H1 (cell line): ENCODE data around the gene EYA2. TPM values are rescaled to one million over a fixed set of nuclear protein-coding genes. Genes with fewer than 3 reads are reported as not detected.

Experiments used
- CTCF ChIA-PET: fragments of 300-600 bp; sonication (Branson Sonifier 250); formaldehyde crosslinking; loops from one replicate; lab custom pipeline; 2021; ENCODE audit not compliant: partially characterized antibody; lab: Charles Lee
- POLR2A ChIA-PET: fragments of 300-600 bp; sonication (Branson Sonifier 250); formaldehyde crosslinking; loops from one replicate; lab custom pipeline; 2021; ENCODE audit warnings: inconsistent platforms; ENCODE audit not compliant: partially characterized antibody; lab: Charles Lee
- DNase-seq, 2 experiments: peaks; one replicate each; pipeline versions ENCODE4 v3.0.0 to v3.0.0-alpha.2; 2010 to 2022; ENCODE audit warnings: low spot score in 2 of 2, low read depth in 1 of 2, mixed read lengths in 1 of 2
- FAIRE-seq: peaks from 2 replicates; lab custom pipeline; 2011; peaks lifted over from hg19 to GRCh38; lab: Jason Lieb, UNC
- H2AFZ ChIP-seq: 2 replicates; pipeline ENCODE4 v1.8.1; 2012; ENCODE audit warnings: low read length, inconsistent platforms
- H2AK5ac ChIP-seq: 2 replicates; pipeline ENCODE4 v1.6.1; 2013; ENCODE audit warnings: low read depth, low read length
- H2BK120ac ChIP-seq: replicated peaks from 2 replicates; pipeline ENCODE3; 2013; ENCODE audit warnings: low read depth, low read length, inconsistent platforms
- H2BK12ac ChIP-seq: 2 replicates; pipeline ENCODE4 v1.6.1; 2013; ENCODE audit warnings: low read depth, low read length
- H2BK15ac ChIP-seq: 2 replicates; pipeline ENCODE4 v1.6.1; 2013; ENCODE audit warnings: low read length
- H2BK20ac ChIP-seq: 2 replicates; pipeline ENCODE4 v1.6.1; 2013; ENCODE audit warnings: low read length
- H2BK5ac ChIP-seq: 2 replicates; pipeline ENCODE4 v1.6.1; 2013; ENCODE audit warnings: low read depth, low read length
- H3K14ac ChIP-seq: 2 replicates; pipeline ENCODE4 v1.6.1; 2013; ENCODE audit warnings: inconsistent platforms; ENCODE audit not compliant: insufficient read length
- H3K18ac ChIP-seq: 2 replicates; pipeline ENCODE4 v1.6.1; 2013; ENCODE audit warnings: low read length; ENCODE audit errors: extremely low read depth
- H3K23ac ChIP-seq: 2 replicates; pipeline ENCODE4 v1.6.1; 2013; ENCODE audit warnings: inconsistent platforms; ENCODE audit not compliant: insufficient read length
- H3K23me2 ChIP-seq: 2 replicates; pipeline ENCODE4 v1.6.1; 2013; ENCODE audit warnings: low read depth, low read length
- H3K27ac ChIP-seq: 2 replicates; pipeline ENCODE4 v1.6.1; 2011; ENCODE audit warnings: low read depth, low read length, inconsistent platforms
- H3K27me3 ChIP-seq, 4 experiments: replicated peaks in 1 of 4; 1 replicate in 1 of 4; 2 replicates in 3 of 4; pipeline versions ENCODE4 v1.6.1 to v1.8.1; 2011 to 2013; ENCODE audit warnings: low read length in 3 of 4, mild to moderate bottlenecking in 3 of 4, inconsistent platforms in 2 of 4, mixed read lengths in 2 of 4, moderate library complexity in 1 of 4; ENCODE audit not compliant: control insufficient read depth in 3 of 4, insufficient read depth in 3 of 4; ENCODE audit errors: extremely low read depth in 1 of 4
- H3K36me3 ChIP-seq, 4 experiments: 2 replicates each; pipeline versions ENCODE4 v1.6.1 to v1.8.1; 2011 to 2013; ENCODE audit warnings: mild to moderate bottlenecking in 4 of 4, low read length in 3 of 4, moderate library complexity in 2 of 4, control low read depth in 1 of 4, inconsistent platforms in 1 of 4; ENCODE audit not compliant: insufficient read depth in 4 of 4, control insufficient read depth in 2 of 4
- H3K4ac ChIP-seq: replicated peaks from 2 replicates; pipeline ENCODE3; 2013; ENCODE audit warnings: low read length, low read depth, mixed read lengths, inconsistent platforms; ENCODE audit not compliant: insufficient read length
- H3K4me1 ChIP-seq, 4 experiments: replicated peaks in 1 of 4; 1 replicate in 1 of 4; 2 replicates in 3 of 4; pipeline versions ENCODE4 v1.6.1 to v1.8.1; 2011 to 2013; ENCODE audit warnings: low read length in 3 of 4, inconsistent platforms in 2 of 4, mixed read lengths in 1 of 4; ENCODE audit not compliant: insufficient read depth in 4 of 4, control insufficient read depth in 3 of 4
- H3K4me2 ChIP-seq, 2 experiments: 2 replicates each; pipeline versions ENCODE4 v1.6.1 to v1.8.1; 2011 to 2013; ENCODE audit warnings: low read depth in 2 of 2, low read length in 2 of 2, control low read depth in 1 of 2, inconsistent platforms in 1 of 2, mild to moderate bottlenecking in 1 of 2; ENCODE audit not compliant: insufficient read depth in 1 of 2
- H3K4me3 ChIP-seq, 4 experiments: fragments of 200-600, 300-600 bp in 1 of 4; sonication (generic), shearing (Covaris generic), sonication (Bioruptor Twin) in 1 of 4; 2 replicates each; pipeline versions ENCODE4 v1.5.1 to v1.8.1; 2011 to 2016; ENCODE audit warnings: low read length in 4 of 4, low read depth in 3 of 4, control low read depth in 2 of 4, inconsistent platforms in 2 of 4, mild to moderate bottlenecking in 2 of 4, mixed read lengths in 1 of 4, moderate library complexity in 1 of 4; ENCODE audit not compliant: insufficient read depth in 2 of 4; ENCODE audit errors: extremely low read depth in 1 of 4
- H3K56ac ChIP-seq: replicated peaks from 2 replicates; pipeline ENCODE3; 2013; ENCODE audit warnings: low read depth, mild to moderate bottlenecking, mixed read lengths, low read length, inconsistent platforms; ENCODE audit not compliant: insufficient read length
- H3K79me1 ChIP-seq: 2 replicates; pipeline ENCODE4 v1.6.1; 2013; ENCODE audit warnings: low read depth, low read length, control low read depth
- H3K79me2 ChIP-seq, 2 experiments: 2 replicates each; pipeline versions ENCODE4 v1.6.1 to v1.8.1; 2012 to 2013; ENCODE audit warnings: low read length in 2 of 2, mild to moderate bottlenecking in 2 of 2, inconsistent platforms in 1 of 2; ENCODE audit not compliant: insufficient read depth in 2 of 2, control insufficient read depth in 1 of 2
- H3K9ac ChIP-seq, 4 experiments: replicated peaks in 1 of 4; 1 replicate in 1 of 4; 2 replicates in 3 of 4; pipeline versions ENCODE4 v1.6.1 to v1.8.1; 2011 to 2013; ENCODE audit warnings: low read depth in 3 of 4, low read length in 3 of 4, control low read depth in 2 of 4, mild to moderate bottlenecking in 2 of 4, moderate library complexity in 2 of 4, inconsistent platforms in 1 of 4; ENCODE audit errors: extremely low read depth in 1 of 4
- H3K9me3 ChIP-seq, 2 experiments: 2 replicates each; pipeline versions ENCODE4 v1.6.1 to v1.8.1; 2012 to 2013; ENCODE audit warnings: mild to moderate bottlenecking in 2 of 2, moderate library complexity in 2 of 2, control low read depth in 1 of 2, inconsistent platforms in 1 of 2, low read depth in 1 of 2, low read length in 1 of 2, mixed read lengths in 1 of 2; ENCODE audit not compliant: insufficient read depth in 2 of 2
- H4K20me1 ChIP-seq, 2 experiments: replicated peaks in 1 of 2; 2 replicates each; pipeline versions ENCODE3 to v1.8.1; 2011 to 2013; ENCODE audit warnings: inconsistent platforms in 2 of 2, low read length in 2 of 2, mild to moderate bottlenecking in 1 of 2; ENCODE audit not compliant: insufficient read depth in 2 of 2, control insufficient read depth in 1 of 2
- H4K5ac ChIP-seq: 2 replicates; pipeline ENCODE4 v1.6.1; 2013; ENCODE audit warnings: low read length, low read depth, mixed read lengths, inconsistent platforms; ENCODE audit not compliant: insufficient read length
- H4K8ac ChIP-seq: 2 replicates; pipeline ENCODE4 v1.8.0; 2013; ENCODE audit warnings: mild to moderate bottlenecking, moderate library complexity, low read length, inconsistent platforms; ENCODE audit not compliant: insufficient read depth; ENCODE audit errors: extremely low read depth
- H4K91ac ChIP-seq: replicated peaks from 2 replicates; pipeline ENCODE3; 2013; ENCODE audit warnings: low read length, mixed read lengths, inconsistent platforms; ENCODE audit not compliant: insufficient read length
- ASH2L ChIP-seq: fragments of 200-600, 300-600 bp; sonication (generic); IDR thresholded peaks from one replicate; pipeline ENCODE4 v1.7.1; 2017; ENCODE audit warnings: low read length
- GABPA ChIP-seq: IDR thresholded peaks from 2 replicates; pipeline ENCODE4 v1.6.1; 2011; ENCODE audit warnings: mild to moderate bottlenecking, low read length, moderate library complexity, borderline replicate concordance; ENCODE audit not compliant: insufficient read depth
- KDM5A ChIP-seq: fragments of 200-600 bp; IDR thresholded peaks from 2 replicates; pipeline ENCODE4 v1.7.1; 2012; ENCODE audit warnings: mild to moderate bottlenecking, low read length, inconsistent platforms, mixed read lengths
- NRF1 ChIP-seq: IDR thresholded peaks from 2 replicates; pipeline ENCODE4 v1.6.1; 2011; ENCODE audit warnings: mild to moderate bottlenecking, low read depth, low read length, improper control_type of control experiment
- RNF2 ChIP-seq: fragments of 200-900, 300-1000 bp; sonication (generic); IDR thresholded peaks from 2 replicates; pipeline ENCODE4 v1.7.1; 2016; ENCODE audit warnings: borderline replicate concordance, low read depth, mild to moderate bottlenecking, antibody characterized with exemption, low read length; ENCODE audit not compliant: poor library complexity, severe bottlenecking; ENCODE audit errors: missing control alignments
- SAP30 ChIP-seq: fragments of 300-600 bp; sonication (generic); IDR thresholded peaks from 2 replicates; pipeline ENCODE4 v1.7.1; 2012; ENCODE audit warnings: low read length, moderate library complexity, mild to moderate bottlenecking, inconsistent platforms; ENCODE audit not compliant: insufficient read depth, insufficient replicate concordance
- SP4 ChIP-seq: IDR thresholded peaks from 2 replicates; pipeline ENCODE4 v1.6.1; 2012; ENCODE audit warnings: low read length, inconsistent platforms
- WGBS, 2 experiments: shearing (Covaris generic) in 1 of 2; methylation state at CpG; one replicate each; pipeline versions ENCODE4 v1.1.6 to v1.1.7; 2013 to 2015; ENCODE audit warnings: low lambda C conversion rate in 2 of 2, mixed read lengths in 2 of 2, inconsistent platforms in 1 of 2, low coverage in 1 of 2, missing lambda C conversion rate in 1 of 2; ENCODE audit not compliant: insufficient replicate concordance in 2 of 2, insufficient coverage in 1 of 2, insufficient read length in 1 of 2; ENCODE audit errors: extremely low coverage in 1 of 2, missing lambda C conversion rate in 1 of 2; 5-methylcytosine and 5-hydroxymethylcytosine counted together
- polyA plus RNA-seq, 7 experiments: library from polyadenylated mRNA; depleted of rRNA in 3 of 7; stranded (reverse) in 5 of 7; unstranded in 2 of 7; fragments of >200 nt in 5 of 7; fragments of 200-250 nt in 2 of 7; gene quantifications; 1 replicate in 5 of 7; 2 replicates in 1 of 7; 4 replicates in 1 of 7; pipeline versions ENCODE4 v1.2.1 to v1.2.3, GENCODE V29; 2011 to 2013; ENCODE audit warnings: missing spikeins in 2 of 7, mixed read lengths in 2 of 7
- total RNA-seq: library from RNA; stranded (reverse); fragmentation: NEBNext Ultra II Directional; extraction: Animal tissue kit (Norgen Biotek cat#: 25700); gene quantifications from 2 replicates; pipeline ENCODE4 v1.2.1, GENCODE V29; 2021

Gene EYA2
- total and polyA plus RNA-seq, 2 of the 8 experiments (the other 6 are each of a cell fraction or from before 2014, with no cell fraction given) = 1.6 to 1.7 TPM

DNA sequence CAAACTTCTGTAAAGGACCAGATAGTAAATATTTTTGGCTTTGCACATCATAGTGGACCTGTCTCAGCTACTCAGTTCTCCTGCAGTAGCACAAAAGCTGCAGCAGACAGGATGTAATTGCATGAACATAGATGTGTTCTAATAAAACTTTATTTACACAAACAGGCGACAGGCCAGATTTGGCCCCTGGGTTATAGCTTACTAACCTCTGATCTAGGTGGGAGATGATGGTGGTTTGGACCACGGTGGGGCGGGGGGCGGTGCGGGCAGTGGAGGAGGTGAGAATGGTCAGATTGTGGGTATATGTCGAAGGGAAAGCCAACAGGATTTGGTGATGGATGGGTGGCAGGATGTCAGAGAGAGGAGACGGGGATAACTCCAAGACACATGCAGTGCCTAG is 265.6 kb downstream of the EYA2 start:
- no peak overlapping the region for H3K18ac ChIP-seq
- H2BK20ac ChIP-seq = no peak overlapping the region
- no peak overlapping the region for H3K14ac ChIP-seq
- WGBS, 2 experiments = 86% methylated on average over 7 of the region's 7 CpGs; no CpG with 5 or more reads in 1 of the 2 experiments
- no peak overlapping the region for H2BK120ac ChIP-seq
- no peak for DNase-seq
- no peaks in the 10 kb centered on the region for H3K23me2 ChIP-seq
- H3K9ac ChIP-seq = no peak overlapping the region
- H2AFZ ChIP-seq = no peak overlapping the region
- no peaks in the 10 kb centered on the region for H3K9me3 ChIP-seq
- H2BK12ac ChIP-seq = no peak overlapping the region
- H4K8ac ChIP-seq = no peak overlapping the region
- H3K36me3 ChIP-seq = no peaks in the 10 kb centered on the region
- H3K27me3 ChIP-seq = no peaks in the 10 kb centered on the region
- no peak for FAIRE-seq
- no peak overlapping the region for H4K5ac ChIP-seq
- no peaks in the 10 kb centered on the region for H4K20me1 ChIP-seq
- H3K4me3 ChIP-seq = no peak overlapping the region
- H4K91ac ChIP-seq = no peak overlapping the region
- no peak overlapping the region for H3K23ac ChIP-seq
- H2BK15ac ChIP-seq = no peak overlapping the region
- H3K4ac ChIP-seq = no peak overlapping the region
- ChIA-PET POLR2A (no interaction called here), CTCF (interaction anchor here (0.6 to 1.4 kb wide), 2 partner anchors 189 to 403 kb away, joined by 3 to 4 read pairs; no protein-coding TSS in a partner anchor)
- no peak overlapping the region for H2AK5ac ChIP-seq
- H3K56ac ChIP-seq = no peak overlapping the region
- no peak overlapping the region for H3K4me2 ChIP-seq
- peaks cover 0 to 3% (median 0%) of the 10 kb centered on the region in 4 experiments; a peak in 1 of 7 replicates for H3K4me1 ChIP-seq
- H2BK5ac ChIP-seq = no peak overlapping the region
- H3K79me1 ChIP-seq = no peaks in the 10 kb centered on the region
- TF ChIP-seq KDM5A (no peak), NRF1 (no peak), SP4 (no peak), GABPA (no peak), RNF2 (no peak), SAP30 (no peak), ASH2L (no peak)
- no peak overlapping the region for H3K27ac ChIP-seq
- H3K79me2 ChIP-seq = no peaks in the 10 kb centered on the region
